Thymus (tissue), 11 donors: ENCODE measurements around the gene CAMTA1. TPM values are rescaled to one million over a fixed set of nuclear protein-coding genes. Genes with fewer than 3 reads are reported as not detected.

Source experiments
- DNase-seq, 9 donors: peaks; one replicate each; pipeline ENCODE4 v3.0.0-alpha.2; 2013; ENCODE audit warnings: low spot score in 9 of 9, low read depth in 6 of 9, missing footprints in 1 of 9
- H3K27ac ChIP-seq, 2 donors: one replicate each; pipeline ENCODE4 v1.5.1; 2013; ENCODE audit warnings: control low read depth in 1 of 2, low read depth in 1 of 2, low read length in 1 of 2, mild to moderate bottlenecking in 1 of 2, moderate library complexity in 1 of 2
- H3K27me3 ChIP-seq, 2 donors: one replicate each; pipeline ENCODE4 v1.5.1; 2013; ENCODE audit warnings: low read length in 1 of 2; ENCODE audit not compliant: control insufficient read depth in 2 of 2, insufficient read depth in 1 of 2
- H3K36me3 ChIP-seq, 2 donors: one replicate each; pipeline ENCODE4 v1.5.1; 2013; ENCODE audit warnings: low read length in 1 of 2, mild to moderate bottlenecking in 1 of 2, moderate library complexity in 1 of 2; ENCODE audit not compliant: control insufficient read depth in 2 of 2, insufficient read depth in 2 of 2
- H3K4me1 ChIP-seq, 2 donors: one replicate each; pipeline ENCODE4 v1.5.1; 2013; ENCODE audit warnings: low read length in 2 of 2; ENCODE audit not compliant: control insufficient read depth in 2 of 2, insufficient read depth in 2 of 2
- H3K4me3 ChIP-seq, 2 donors: one replicate each; pipeline ENCODE4 v1.5.1; 2013; ENCODE audit warnings: low read length in 2 of 2, control low read depth in 1 of 2, mild to moderate bottlenecking in 1 of 2
- H3K9me3 ChIP-seq, 2 donors: one replicate each; pipeline ENCODE4 v1.5.1; 2013; ENCODE audit warnings: low read length in 1 of 2, mild to moderate bottlenecking in 1 of 2; ENCODE audit not compliant: control insufficient read depth in 2 of 2, insufficient read depth in 1 of 2
- WGBS: extraction: QIAGEN DNeasy Blood & Tissue Kit; methylation state at CpG from one replicate; pipeline ENCODE4 v1.1.7; 2013; 5-methylcytosine and 5-hydroxymethylcytosine counted together
- polyA plus RNA-seq: library from polyadenylated mRNA; stranded (reverse); fragments of 200-250 nt; gene quantifications from one replicate; pipeline ENCODE4 v1.2.3, GENCODE V29; 2013
- total RNA-seq: library from RNA; stranded (reverse); fragments of 120-200 nt; gene quantifications from one replicate; pipeline ENCODE4 v1.2.4, GENCODE V29; 2013
- donor health status: healthy.

The CAMTA1 gene
- total and polyA plus RNA-seq, 2 donors: 32.0 to 158 TPM

DNA sequence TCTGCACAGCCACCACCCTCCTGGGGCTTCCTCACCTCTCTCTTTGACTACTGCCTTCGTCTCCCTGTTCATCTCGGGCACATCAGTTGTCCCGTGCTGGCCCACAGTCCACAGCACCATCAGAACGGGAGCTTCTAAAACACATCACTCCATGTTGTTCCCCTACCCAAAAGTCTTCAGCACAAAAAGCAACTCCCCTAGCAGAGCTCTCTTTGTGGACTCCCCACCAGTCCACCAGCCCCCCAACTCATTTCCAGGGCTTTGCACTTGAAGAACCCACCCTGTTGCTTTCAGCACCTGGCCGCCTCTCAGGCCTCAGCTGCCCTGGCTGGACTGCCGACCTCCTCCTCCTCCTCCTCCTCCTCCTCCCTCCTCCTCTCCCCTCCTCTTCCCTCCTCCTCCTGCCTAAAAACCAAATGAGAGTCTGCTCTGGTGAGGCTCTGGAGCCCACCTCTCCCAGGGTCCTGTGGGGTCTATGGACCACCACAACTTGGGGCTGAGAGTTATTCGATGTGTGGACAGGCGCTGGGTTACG is 734.7 kb downstream of the CAMTA1 start:
- H3K9me3 ChIP-seq: no peaks in the 10 kb centered on the region
- no peaks in the 10 kb centered on the region for H3K4me1 ChIP-seq
- no peak for DNase-seq
- H3K36me3 ChIP-seq: no peaks in the 10 kb centered on the region
- H3K4me3 ChIP-seq: no peak overlapping the region
- H3K27me3 ChIP-seq: no peaks in the 10 kb centered on the region
- WGBS: 83% methylated on average over 9 of the region's 9 CpGs
- H3K27ac ChIP-seq: no peak overlapping the region

DNA sequence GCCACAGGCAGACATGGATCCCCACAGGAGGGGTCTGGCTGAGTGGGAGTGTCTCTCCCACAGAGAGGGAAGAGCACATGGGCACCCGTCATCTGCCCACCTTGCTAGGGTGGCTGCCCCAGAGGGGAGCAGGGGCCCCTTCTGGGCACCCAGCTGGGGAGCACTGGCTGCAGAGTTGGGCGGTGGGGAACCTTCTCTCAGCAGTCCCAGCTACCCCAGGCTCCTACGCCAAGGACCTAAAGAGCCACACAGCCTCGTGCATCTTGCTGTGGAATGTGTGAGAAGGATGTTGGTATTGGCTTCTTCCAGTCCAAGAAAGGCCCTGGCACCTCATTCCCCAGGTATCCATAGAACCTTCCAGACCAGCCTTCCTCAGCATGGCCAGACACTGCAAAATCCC is 735.2 kb downstream of the CAMTA1 start:
- no peak overlapping the region for H3K4me3 ChIP-seq
- H3K36me3 ChIP-seq: no peaks in the 10 kb centered on the region
- H3K4me1 ChIP-seq: no peaks in the 10 kb centered on the region
- H3K27me3 ChIP-seq: no peaks in the 10 kb centered on the region
- WGBS: 88% methylated on average over 4 of the region's 4 CpGs
- H3K9me3 ChIP-seq: no peaks in the 10 kb centered on the region
- DNase-seq: no peak
- H3K27ac ChIP-seq: no peak overlapping the region

DNA sequence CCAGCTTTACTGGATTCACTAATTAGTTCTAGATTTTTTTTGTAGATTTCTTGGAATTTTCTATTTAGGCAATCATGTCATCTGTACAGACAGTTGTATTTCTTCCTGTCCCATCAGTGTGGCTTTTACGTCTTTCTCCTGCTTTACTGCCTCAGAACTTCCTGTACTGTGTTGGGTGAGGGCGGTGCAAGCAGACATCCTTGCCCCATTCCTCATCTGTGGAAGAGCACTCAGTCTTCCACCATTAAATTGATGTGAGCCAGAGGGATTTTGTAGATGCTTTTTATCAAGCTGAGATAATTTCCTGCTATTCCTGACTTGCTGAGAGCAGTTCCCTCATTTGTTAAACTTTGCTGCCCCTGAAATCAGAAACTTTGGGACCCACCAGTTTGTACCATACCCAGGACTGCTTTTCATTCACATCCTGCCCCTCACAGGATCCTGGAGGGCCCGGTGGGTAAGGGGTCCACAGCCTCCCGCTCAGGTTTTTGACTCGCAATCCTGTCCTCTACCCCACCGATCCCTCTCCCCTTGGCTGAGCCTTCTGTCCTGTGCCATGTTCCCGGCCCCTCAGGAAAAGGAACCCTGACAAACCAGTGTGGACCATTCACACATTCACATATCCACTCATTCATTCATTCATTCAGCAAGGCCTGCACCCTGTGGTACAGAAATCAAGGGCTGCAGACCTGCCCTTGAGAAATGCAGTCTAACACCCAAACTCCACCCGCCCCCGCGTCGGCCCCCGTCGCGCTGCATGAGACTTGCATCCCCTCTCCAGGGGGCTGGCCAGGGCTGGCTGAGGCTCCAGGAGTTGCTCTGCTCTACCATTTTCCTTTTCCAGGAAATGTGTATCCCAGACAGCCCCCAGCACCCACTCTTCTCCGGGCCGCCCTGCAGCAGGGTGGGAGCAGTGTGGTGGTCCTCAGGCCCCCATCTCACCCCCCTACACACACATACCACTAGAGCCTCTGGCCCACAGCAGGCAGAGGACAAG is 739.4 kb downstream of the CAMTA1 start:
- Histone ChIP-seq H3K4me3 (no peak overlapping the region), H3K36me3 (no peaks in the 10 kb centered on the region), H3K9me3 (no peaks in the 10 kb centered on the region), H3K27me3 (no peaks in the 10 kb centered on the region), H3K4me1 (no peaks in the 10 kb centered on the region), H3K27ac (no peak overlapping the region)
- WGBS: 90% methylated on average over 16 of the region's 16 CpGs
- DNase-seq: no peak

DNA sequence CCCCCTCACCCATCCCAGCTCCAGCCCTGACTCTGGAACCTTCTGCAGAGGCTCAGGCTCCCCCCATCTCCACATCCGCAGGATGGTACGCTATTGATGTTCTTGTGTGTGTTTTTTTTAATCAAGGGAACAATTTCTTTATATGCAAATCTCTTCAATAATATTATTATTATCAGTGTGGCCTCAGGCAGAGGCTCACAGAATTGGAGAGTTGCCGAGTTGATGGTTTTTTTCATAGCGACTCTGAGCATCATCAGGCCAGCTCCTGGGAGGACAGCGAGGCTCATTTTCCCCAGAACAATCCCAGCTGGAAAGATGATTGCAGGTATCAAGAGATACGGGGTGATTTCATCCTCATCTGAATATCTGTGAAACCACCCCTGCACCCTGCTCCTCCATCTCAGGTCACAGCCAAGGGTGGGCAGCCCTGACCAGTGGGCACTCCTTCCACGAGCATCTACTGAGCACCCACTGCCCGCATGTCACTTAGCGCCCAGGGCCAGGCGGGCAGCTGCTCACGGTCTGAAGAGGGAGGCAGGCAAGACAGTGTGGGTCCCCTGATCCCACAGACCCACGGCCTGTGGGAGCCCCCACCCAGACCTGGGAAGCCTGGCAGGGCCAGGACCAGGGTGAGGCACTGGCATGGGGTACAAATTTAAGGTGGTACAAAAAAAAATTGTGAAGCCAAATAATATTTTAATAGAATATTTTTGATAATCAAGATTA is 740.2 kb downstream of the CAMTA1 start:
- no peak for DNase-seq
- H3K4me1 ChIP-seq: no peaks in the 10 kb centered on the region

DNA sequence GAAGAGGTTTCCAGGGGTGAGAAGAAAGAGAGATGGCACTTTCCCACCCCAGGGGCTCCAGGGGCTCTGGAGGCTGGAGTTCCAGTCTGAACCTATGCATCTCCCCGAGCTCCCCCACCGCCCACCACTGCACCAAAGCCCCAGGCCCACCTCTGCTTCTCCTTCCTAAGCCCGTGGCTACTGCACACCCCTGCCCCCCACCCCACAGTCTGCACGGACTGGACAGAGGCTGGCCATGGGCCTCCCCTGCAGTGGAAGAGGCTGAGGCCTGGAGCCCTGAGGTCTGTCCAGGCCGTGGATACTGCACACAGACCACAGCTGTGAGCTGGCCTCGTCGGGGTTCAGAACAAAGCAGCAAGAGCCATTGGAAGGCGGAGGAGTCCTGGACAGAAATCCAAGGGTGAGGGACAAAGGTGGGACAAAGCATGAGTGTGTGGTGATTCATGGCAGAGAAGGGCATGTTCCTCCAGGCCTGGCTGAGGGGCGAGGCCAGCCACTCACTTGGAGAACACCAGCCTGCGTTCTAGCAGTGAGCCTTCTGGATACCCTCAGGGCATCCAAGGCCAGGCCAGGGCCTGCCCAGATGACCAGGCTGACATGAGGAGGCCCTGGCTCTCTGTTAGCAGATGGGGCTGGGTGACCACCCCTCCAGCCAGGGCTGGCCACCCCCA is 741.1 kb downstream of the CAMTA1 start:
- Histone ChIP-seq H3K4me1 (no peaks in the 10 kb centered on the region), H3K4me3 (no peak overlapping the region), H3K27ac (no peak overlapping the region), H3K9me3 (no peaks in the 10 kb centered on the region), H3K27me3 (no peaks in the 10 kb centered on the region), H3K36me3 (no peaks in the 10 kb centered on the region)
- WGBS: 95% methylated on average over 10 of the region's 10 CpGs
- no peak for DNase-seq

More for the DNA sequence above, 740.2 kb downstream of the CAMTA1 start:
- Histone ChIP-seq H3K9me3 (no peaks in the 10 kb centered on the region), H3K27ac (no peak overlapping the region), H3K4me3 (no peak overlapping the region), H3K36me3 (no peaks in the 10 kb centered on the region), H3K27me3 (no peaks in the 10 kb centered on the region)
- 93% methylated on average over 12 of the region's 12 CpGs for WGBS

DNA sequence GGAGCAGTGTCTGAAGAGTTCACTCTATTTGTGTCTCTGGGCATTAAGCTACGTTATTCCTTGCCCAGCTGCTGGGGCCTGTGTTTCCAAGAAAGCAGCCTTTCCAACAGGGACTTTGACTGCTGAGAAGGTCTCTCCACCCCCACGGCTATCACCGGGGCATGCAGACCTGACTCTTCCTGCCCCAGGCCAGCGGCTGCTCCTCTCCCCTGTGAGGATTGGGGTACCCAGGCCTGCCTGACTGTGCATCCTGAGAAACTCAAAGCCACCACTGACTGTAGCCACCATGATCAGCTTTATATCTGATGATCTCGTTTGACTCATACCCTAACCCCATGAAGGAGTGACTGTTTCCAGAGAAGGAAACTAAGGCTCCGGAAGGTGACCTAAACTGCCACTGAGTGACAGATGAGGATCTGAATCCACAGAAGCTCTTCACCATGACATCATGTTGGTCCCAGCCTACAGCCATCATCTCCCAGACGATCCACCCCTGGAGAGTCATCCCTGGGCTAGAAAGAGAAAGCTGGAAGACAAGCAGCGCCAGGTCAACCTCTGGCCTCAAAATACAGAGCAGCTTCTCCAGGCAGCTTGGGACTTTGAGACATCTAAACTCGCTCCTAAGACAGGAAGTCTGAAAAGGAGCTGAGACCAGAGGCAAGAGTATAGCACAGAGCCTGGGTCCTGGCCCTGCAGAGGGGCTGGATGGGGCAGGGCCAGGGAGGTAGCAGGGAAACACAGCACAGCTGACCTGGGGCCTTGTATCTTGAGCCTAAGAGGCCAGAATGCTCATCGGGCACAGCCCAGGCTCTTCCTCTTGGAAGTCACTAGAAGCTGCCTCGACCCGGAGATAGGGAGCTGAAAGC is 741.8 kb downstream of the CAMTA1 start:
- H3K4me3 ChIP-seq: no peak overlapping the region
- no peaks in the 10 kb centered on the region for H3K9me3 ChIP-seq
- no peak for DNase-seq
- H3K27me3 ChIP-seq: no peaks in the 10 kb centered on the region
- H3K36me3 ChIP-seq: no peaks in the 10 kb centered on the region
- WGBS: 96% methylated on average over 12 of the region's 12 CpGs
- no peak overlapping the region for H3K27ac ChIP-seq
- H3K4me1 ChIP-seq: no peaks in the 10 kb centered on the region

DNA sequence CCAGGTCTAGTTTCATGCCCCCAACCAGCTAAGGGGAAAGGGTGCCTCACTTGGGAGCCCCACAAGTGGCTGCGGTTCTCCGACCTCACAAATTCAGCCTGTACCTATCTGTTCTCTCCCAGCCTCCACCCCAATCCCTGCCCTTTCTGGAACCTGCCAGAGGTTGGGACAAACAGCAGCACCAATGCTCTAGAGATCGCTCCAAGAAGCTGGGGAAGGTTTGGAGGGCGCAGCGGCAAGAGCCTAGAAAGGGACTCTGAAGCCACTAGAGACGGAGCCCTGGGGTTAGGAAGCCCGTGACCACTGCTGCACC is 742.4 kb downstream of the CAMTA1 start:
- H3K27me3 ChIP-seq: no peaks in the 10 kb centered on the region
- no peaks in the 10 kb centered on the region for H3K4me1 ChIP-seq
- no peak for DNase-seq
- no peak overlapping the region for H3K27ac ChIP-seq
- no peak overlapping the region for H3K4me3 ChIP-seq
- H3K9me3 ChIP-seq: no peaks in the 10 kb centered on the region
- H3K36me3 ChIP-seq: no peaks in the 10 kb centered on the region
- 97% methylated on average over 7 of the region's 7 CpGs for WGBS

DNA sequence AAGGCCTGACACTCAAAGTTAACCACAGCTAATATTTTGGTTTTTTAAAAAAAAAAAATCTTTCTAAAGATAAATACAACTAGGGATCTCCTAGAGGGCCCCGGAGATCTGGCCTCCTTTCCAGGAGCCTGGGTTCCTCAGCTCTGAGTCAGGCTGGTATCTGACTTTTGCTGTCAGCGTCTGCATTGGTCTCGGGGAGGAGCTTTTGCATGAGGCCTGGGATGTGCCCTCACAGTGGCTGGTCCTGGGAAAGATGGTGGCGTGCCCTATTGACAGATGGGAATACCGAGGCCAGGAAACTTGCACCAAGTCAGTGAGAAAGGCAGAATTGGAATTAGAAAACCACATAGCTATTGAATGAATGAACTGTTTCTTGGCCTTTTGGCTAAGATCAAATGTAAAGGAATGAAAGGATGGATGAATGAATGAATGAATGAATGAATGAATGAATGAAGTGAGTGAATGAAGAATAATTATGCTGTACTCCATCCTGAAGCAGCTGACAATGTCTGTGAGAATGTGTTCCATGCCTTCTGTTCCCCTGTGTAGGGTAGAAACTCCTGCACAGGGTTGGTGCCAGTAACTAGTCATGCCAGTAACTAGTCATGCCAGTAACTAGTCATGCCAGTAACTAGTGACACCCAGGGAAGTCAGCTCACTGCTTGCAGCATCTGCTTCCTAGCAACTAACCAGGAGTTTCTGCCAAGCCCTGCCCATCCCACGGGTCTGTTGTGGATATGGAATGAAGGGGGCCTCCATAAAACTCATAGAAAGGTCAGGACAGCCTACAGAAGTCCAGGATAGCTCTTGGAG is 743.3 kb downstream of the CAMTA1 start:
- no peak for DNase-seq

More for the DNA sequence above, 743.3 kb downstream of the CAMTA1 start:
- Histone ChIP-seq H3K4me1 (no peaks in the 10 kb centered on the region), H3K4me3 (no peak overlapping the region), H3K9me3 (no peaks in the 10 kb centered on the region), H3K27me3 (no peaks in the 10 kb centered on the region), H3K36me3 (no peaks in the 10 kb centered on the region), H3K27ac (no peak overlapping the region)
- 94% methylated on average over 6 of the region's 6 CpGs for WGBS
